ENCODE results near the gene NKIRAS2. TPM values are rescaled to one million over a fixed set of nuclear protein-coding genes. Genes with fewer than 3 reads are reported as not detected.
A peak's percentile ranks its signal among the peaks of the same experiment; 100 is the strongest.

NKIRAS2 gene
- total and polyA plus RNA-seq, 2 experiments from 2014 or later = 31.3 to 52.9 TPM

DNA sequence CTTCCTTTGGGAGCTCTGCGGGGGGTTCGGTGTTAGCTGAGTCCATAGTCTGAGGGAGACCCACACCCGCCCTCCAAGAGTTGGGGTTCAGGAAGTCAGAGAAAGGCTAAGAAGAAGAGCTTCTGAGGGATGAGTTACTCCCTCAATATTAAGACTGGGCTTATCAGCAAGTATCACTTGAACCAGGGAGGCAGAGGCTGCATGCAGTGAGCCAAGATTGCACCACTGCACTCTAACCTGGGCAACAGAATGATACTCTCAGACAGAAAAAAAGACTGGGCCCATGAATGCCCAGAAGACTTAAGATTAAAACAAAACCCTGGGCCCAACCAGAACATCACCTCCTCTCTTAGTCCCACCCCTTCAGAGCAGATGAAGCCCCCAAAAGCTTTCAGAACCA, 6.0 kb downstream of the NKIRAS2 start:
- peaks cover 6% of the 10 kb centered on the region for H3K79me2 ChIP-seq (replicated peaks; ENCODE audit: insufficient read depth)
- H3K4me1 ChIP-seq (ENCODE audit: insufficient read depth) = peaks cover 6% of the 10 kb centered on the region
- peaks cover 6% of the 10 kb centered on the region for H3K36me3 ChIP-seq (ENCODE audit: insufficient read depth)
- peaks cover 29% of the 10 kb centered on the region for H3F3A ChIP-seq (replicated peaks; ENCODE audit: low read depth)
- H3K36me3 Mint-ChIP-seq (ENCODE audit: low read depth) = peaks cover 34% of the 10 kb centered on the region
- H3K4me1 Mint-ChIP-seq = peaks cover 37% of the 10 kb centered on the region
- ATAC-seq = no peak
- peaks cover 9% of the 10 kb centered on the region for H3K27me3 Mint-ChIP-seq (ENCODE audit: insufficient read depth, low read depth, poor library complexity)
- H3K27ac ChIP-seq (ENCODE audit: low read depth) = no peak overlapping the region
- H2AFZ ChIP-seq = no peak overlapping the region
- TF ChIP-seq CREB1 (CRISPR knock-in tag; IDR thresholded peaks at IDR 0.05; ENCODE audit: low read depth) (no peak), EZH2 (IDR thresholded peaks at IDR 0.05; ENCODE audit: low read depth, unreplicated experiment) (no peak), NANOG (IDR thresholded peaks at IDR 0.05; ENCODE audit: borderline replicate concordance) (no peak), POLR2AphosphoS5 (IDR thresholded peaks at IDR 0.05; ENCODE audit: low read depth) (no peak), JUNB (IDR thresholded peaks at IDR 0.05; ENCODE audit: unreplicated experiment) (no peak), CTCF (conservative IDR thresholded peaks at IDR 0.05; ENCODE audit: low read depth in 2 of 2) (no peak)
- TF ChIP-seq, protein P1, sequence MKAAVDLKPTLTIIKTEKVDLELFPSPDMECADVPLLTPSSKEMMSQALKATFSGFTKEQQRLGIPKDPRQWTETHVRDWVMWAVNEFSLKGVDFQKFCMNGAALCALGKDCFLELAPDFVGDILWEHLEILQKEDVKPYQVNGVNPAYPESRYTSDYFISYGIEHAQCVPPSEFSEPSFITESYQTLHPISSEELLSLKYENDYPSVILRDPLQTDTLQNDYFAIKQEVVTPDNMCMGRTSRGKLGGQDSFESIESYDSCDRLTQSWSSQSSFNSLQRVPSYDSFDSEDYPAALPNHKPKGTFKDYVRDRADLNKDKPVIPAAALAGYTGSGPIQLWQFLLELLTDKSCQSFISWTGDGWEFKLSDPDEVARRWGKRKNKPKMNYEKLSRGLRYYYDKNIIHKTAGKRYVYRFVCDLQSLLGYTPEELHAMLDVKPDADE (IDR thresholded peaks at IDR 0.05) = no peak
- H3K9me3 Mint-ChIP-seq = no peaks in the 10 kb centered on the region; the same call in 2 of the 3 replicates
- H3K27me3 ChIP-seq (ENCODE audit: insufficient read depth) = no peaks in the 10 kb centered on the region
- no peak overlapping the region for H3K4me3 ChIP-seq
- DNase-seq (ENCODE audit: low spot score) = no peak
- H3K4me2 ChIP-seq = no peak overlapping the region
- H3K4me3 Mint-ChIP-seq = peak overlapping the region; percentile 14; the same call in 1 of the 3 replicates
- peak overlapping the region; percentile 52 for H3K27ac Mint-ChIP-seq
- H3K9me2 ChIP-seq (ENCODE audit: insufficient read depth) = no peaks in the 10 kb centered on the region
- peaks cover 4% of the 10 kb centered on the region; the same call in 1 of the 2 replicates for H4K20me1 ChIP-seq (replicated peaks; ENCODE audit: insufficient read depth)

GRCh38 chr17:42026857-42027589, 7.1 kb downstream of the NKIRAS2 start:
- peaks cover 5% of the 10 kb centered on the region; the same call in 1 of the 2 replicates for H3K4me1 ChIP-seq (ENCODE audit: insufficient read depth)
- peaks cover 19% of the 10 kb centered on the region for H3F3A ChIP-seq (replicated peaks; ENCODE audit: low read depth)
- H3K36me3 ChIP-seq (ENCODE audit: insufficient read depth) = peaks cover 6% of the 10 kb centered on the region; the same call in 1 of the 2 replicates
- no peak overlapping the region for H3K4me2 ChIP-seq
- H2AFZ ChIP-seq = no peak overlapping the region
- no peaks in the 10 kb centered on the region for H3K27me3 ChIP-seq (ENCODE audit: insufficient read depth)
- H3K27ac ChIP-seq (ENCODE audit: low read depth) = no peak overlapping the region
- H3K4me1 Mint-ChIP-seq = peaks cover 31% of the 10 kb centered on the region
- no peaks in the 10 kb centered on the region for H3K9me2 ChIP-seq (ENCODE audit: insufficient read depth)
- H3K27ac Mint-ChIP-seq = 0 out of 2 replicates have a peak overlapping the region, but pooled peaks have one; percentile 52
- H3K36me3 Mint-ChIP-seq (ENCODE audit: low read depth) = peaks cover 28% of the 10 kb centered on the region
- H3K79me2 ChIP-seq (replicated peaks; ENCODE audit: insufficient read depth) = no peaks in the 10 kb centered on the region
- no peak for TF ChIP-seq CTCF (conservative IDR thresholded peaks at IDR 0.05; ENCODE audit: low read depth in 2 of 2)
- H3K27me3 Mint-ChIP-seq (ENCODE audit: insufficient read depth, low read depth, poor library complexity) = peaks cover 14% of the 10 kb centered on the region
- no peak overlapping the region for H3K4me3 Mint-ChIP-seq
- no peak overlapping the region for H3K4me3 ChIP-seq
- H4K20me1 ChIP-seq (replicated peaks; ENCODE audit: insufficient read depth) = no peaks in the 10 kb centered on the region; the same call in 1 of the 2 replicates
- DNase-seq (ENCODE audit: low spot score) (no peak), ATAC-seq (no peak)
- H3K9me3 Mint-ChIP-seq = no peaks in the 10 kb centered on the region; the same call in 2 of the 3 replicates

Measured in GM23338 (cell line).